Measurements from ENCODE around the gene PPFIA4.

Gene PPFIA4

GRCh38 chr1:203041351-203041932 is 15.2 kb downstream of the PPFIA4 start:
- DNase-seq = no peak

- DNase-seq = no peak
Observed at GRCh38 chr1:203043830-203044545, 17.7 kb downstream of the PPFIA4 start.

- no peak for DNase-seq
Observed at GRCh38 chr1:203044546-203045250, 18.4 kb downstream of the PPFIA4 start.

- no peak for DNase-seq
Observed at GRCh38 chr1:203045336-203045735, 19.0 kb downstream of the PPFIA4 start.

- no peak for DNase-seq
Observed at GRCh38 chr1:203045821-203046594, 19.7 kb downstream of the PPFIA4 start.

- DNase-seq = no peak
Observed at GRCh38 chr1:203046984-203047630, 20.8 kb downstream of the PPFIA4 start.

GRCh38 chr1:203048086-203048485 is 21.8 kb downstream of the PPFIA4 start:
- DNase-seq = no peak

- DNase-seq = no peak
Observed at GRCh38 chr1:203048555-203049051, 22.3 kb downstream of the PPFIA4 start.

- no peak for DNase-seq
Observed at GRCh38 chr1:203049077-203049476, 22.8 kb downstream of the PPFIA4 start.

- DNase-seq = no peak
Observed at GRCh38 chr1:203049576-203050180, 23.4 kb downstream of the PPFIA4 start.

- no peak for DNase-seq
Observed at GRCh38 chr1:203050826-203051225, 24.5 kb downstream of the PPFIA4 start.

- peak; percentile 57 for DNase-seq
Observed at GRCh38 chr1:203051841-203052324, 25.6 kb downstream of the PPFIA4 start.

GRCh38 chr1:203052601-203053000 is 26.3 kb downstream of the PPFIA4 start:
- DNase-seq = peak; percentile 5

GRCh38 chr1:203054184-203054583 is 27.9 kb downstream of the PPFIA4 start:
- DNase-seq = no peak

- DNase-seq = no peak
Observed at GRCh38 chr1:203054642-203055041, 28.4 kb downstream of the PPFIA4 start.

- no peak for DNase-seq
Observed at GRCh38 chr1:203055161-203055799, 29.0 kb downstream of the PPFIA4 start.

GRCh38 chr1:203056012-203056411 is 29.7 kb downstream of the PPFIA4 start:
- DNase-seq = no peak

- no peak for DNase-seq
Observed at GRCh38 chr1:203056516-203056915, 30.2 kb downstream of the PPFIA4 start.

- DNase-seq = no peak
Observed at GRCh38 chr1:203057911-203058675, 31.8 kb downstream of the PPFIA4 start.

GRCh38 chr1:203058676-203058935 is 32.3 kb downstream of the PPFIA4 start:
- no peak for DNase-seq

GRCh38 chr1:203059485-203059884 is 33.2 kb downstream of the PPFIA4 start:
- no peak for DNase-seq
